ENCODE data around the gene CACNA1C.

GRCh38 chr12:2248087-2248900 is 195.5 kb downstream of the CACNA1C start:
- TF ChIP-seq CTCF (conservative IDR thresholded peaks at IDR 0.05 in 1 of 2, IDR thresholded peaks at IDR 0.05 in 1 of 2; ENCODE audit: low read depth in 1 of 2, low read length in 2 of 2): no peak
- TF ChIP-seq EZH2 (IDR thresholded peaks at IDR 0.05; ENCODE audit: low read length, missing control alignments): no peak
